OCI-LY7 (cell line): ENCODE results near the gene RAPGEF5. TPM values are rescaled to one million over a fixed set of nuclear protein-coding genes. Genes with fewer than 3 reads are reported as not detected.

Experiments used
- BruUV-seq: library from RNA; stranded (reverse); fragments of 400-500 nt; replicated peaks from 2 replicates; lab custom pipeline; 2021; lab: Mats Ljungman, UMichigan
- CTCF ChIA-PET: fragments of 300-600 bp; sonication (Branson Sonifier 250); formaldehyde crosslinking; loops from one replicate; lab custom pipeline; 2022; ENCODE audit warnings: antibody characterized with exemption; ENCODE audit not compliant: unreplicated experiment; lab: Charles Lee
- POLR2A ChIA-PET: fragments of 300-600 bp; sonication (Branson Sonifier 250); formaldehyde crosslinking; loops from one replicate; lab custom pipeline; 2022; ENCODE audit warnings: antibody characterized with exemption; lab: Charles Lee
- DNase-seq: peaks from one replicate; pipeline ENCODE4 v3.0.0-alpha.2; 2015; ENCODE audit warnings: low spot score
- H2AFZ ChIP-seq: fragments of 200-600 bp; sonication (generic), shearing (Covaris generic); 2 replicates; pipeline ENCODE4 v1.6.1; 2014; ENCODE audit warnings: mild to moderate bottlenecking, antibody characterized with exemption, low read length, moderate library complexity
- H3K27ac ChIP-seq: fragments of 200-600 bp; sonication (generic); 2 replicates; pipeline ENCODE4 v1.5.1; 2014; ENCODE audit warnings: mixed run types, low read depth, mild to moderate bottlenecking, moderate library complexity, low read length, inconsistent platforms; ENCODE audit not compliant: poor library complexity, severe bottlenecking
- H3K36me3 ChIP-seq: fragments of 200-600 bp; sonication (generic); 2 replicates; pipeline ENCODE4 v1.6.1; 2014; ENCODE audit warnings: mild to moderate bottlenecking, antibody characterized with exemption, low read length, moderate library complexity, mixed read lengths; ENCODE audit not compliant: insufficient read depth
- H3K4me1 ChIP-seq: fragments of 200-600 bp; sonication (generic); 2 replicates; pipeline ENCODE4 v1.5.1; 2014; ENCODE audit warnings: mild to moderate bottlenecking, low read length; ENCODE audit not compliant: insufficient read depth, poor library complexity, severe bottlenecking
- H3K4me2 ChIP-seq: fragments of 200-600 bp; sonication (generic); 2 replicates; pipeline ENCODE4 v1.6.1; 2014; ENCODE audit warnings: mild to moderate bottlenecking, low read length
- H3K4me3 ChIP-seq: fragments of 200-600 bp; sonication (generic); 2 replicates; pipeline ENCODE4 v1.5.1; 2014; ENCODE audit warnings: mild to moderate bottlenecking, low read depth, low read length; ENCODE audit not compliant: poor library complexity, severe bottlenecking
- H3K79me2 ChIP-seq: fragments of 200-600 bp; sonication (generic); 2 replicates; pipeline ENCODE4 v1.6.1; 2016; ENCODE audit warnings: low read depth, mild to moderate bottlenecking, low read length, moderate library complexity, mixed read lengths; ENCODE audit not compliant: insufficient read depth
- H3K9me2 ChIP-seq: fragments of 200-600 bp; sonication (generic); 2 replicates; pipeline ENCODE4 v1.6.1; 2016; ENCODE audit warnings: mild to moderate bottlenecking, low read length, mixed read lengths; ENCODE audit not compliant: insufficient read depth
- H3K9me3 ChIP-seq: fragments of 200-600 bp; sonication (generic); 2 replicates; pipeline ENCODE4 v1.6.1; 2014; ENCODE audit warnings: mild to moderate bottlenecking, mixed run types, low read length, mixed read lengths
- H4K20me1 ChIP-seq: fragments of 200-600 bp; sonication (generic); 2 replicates; pipeline ENCODE4 v1.6.1; 2014; ENCODE audit warnings: mild to moderate bottlenecking, antibody characterized with exemption, low read length, moderate library complexity, mixed read lengths; ENCODE audit not compliant: insufficient read depth
- EZH2phosphoT487 ChIP-seq: fragments of 200-600 bp; sonication (generic); IDR thresholded peaks from 2 replicates; pipeline ENCODE4 v1.6.1; 2018; ENCODE audit warnings: low read depth, borderline replicate concordance, mild to moderate bottlenecking, mixed run types, antibody characterized with exemption, low read length, moderate library complexity, mixed read lengths
- intact Hi-C: fragments of 100-400 bp; cut with micrococcal nuclease; formaldehyde crosslinking; loops from one replicate; pipeline ENCODE4 v1.10.0; 2022; ENCODE audit not compliant: unreplicated experiment
- total RNA-seq, 2 experiments: library from RNA; depleted of rRNA in 1 of 2; stranded (reverse); fragments of >200 nt in 1 of 2; shearing (Covaris generic) in 1 of 2; gene quantifications; 2 replicates each; pipeline ENCODE4 v1.2.3, GENCODE V29; 2014 to 2022
- TF ChIP-seq, protein P1 (sequence below): fragments of 200-600 bp; sonication (generic); conservative IDR thresholded peaks from 2 replicates; pipeline ENCODE4 v1.5.1; 2014; ENCODE audit warnings: mild to moderate bottlenecking, antibody characterized with exemption, low read length, moderate library complexity, mixed read lengths

Gene RAPGEF5
- total RNA-seq, 2 experiments from 2014 or later: 114 to 115 TPM

DNA sequence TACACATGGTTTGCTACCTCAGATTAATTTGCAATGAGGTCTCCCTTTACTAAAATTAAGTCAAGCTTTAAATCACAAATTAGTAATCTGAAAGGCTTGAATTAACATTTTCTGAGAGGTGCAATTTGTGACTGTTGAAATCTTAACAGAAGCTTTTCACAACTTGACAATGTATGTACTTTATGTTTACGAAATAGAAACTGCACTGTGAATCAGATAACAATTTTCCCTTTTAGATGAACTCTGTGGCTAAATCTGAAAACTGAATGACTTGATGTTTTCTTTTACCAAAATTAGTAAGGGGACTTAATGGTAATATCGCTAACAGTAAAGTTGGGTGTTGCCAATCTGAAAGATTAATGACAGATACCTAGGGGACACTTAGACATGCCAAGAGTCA lies 197.6 kb downstream of the RAPGEF5 start:
- POLR2A ChIA-PET: interaction anchor here (0.6 to 1.5 kb wide), 4 partner anchors 16 to 293 kb away, joined by 3 to 4 read pairs (median 4); no protein-coding TSS in a partner anchor

DNA sequence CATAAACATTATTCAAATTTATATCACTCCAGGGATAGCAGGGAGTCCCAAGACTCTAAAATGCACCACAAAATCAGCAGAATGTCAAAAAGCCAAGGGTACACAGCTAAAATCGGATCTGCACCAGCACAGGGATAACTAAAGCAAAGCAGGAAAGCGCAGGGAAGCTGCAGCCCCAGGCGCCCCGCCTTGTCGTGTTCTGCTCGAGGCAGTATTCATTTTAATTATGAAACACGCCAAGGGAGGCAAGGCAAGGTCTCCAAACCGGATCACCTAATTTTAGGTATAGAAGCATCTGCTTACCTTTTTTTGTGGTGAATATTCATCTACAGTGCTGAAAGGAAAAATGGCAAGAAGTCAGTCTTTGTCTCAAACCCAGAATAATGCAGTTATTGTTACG lies 199.4 kb downstream of the RAPGEF5 start:
- Histone ChIP-seq H3K9me3 (no peaks in the 10 kb centered on the region), H3K9me2 (no peaks in the 10 kb centered on the region), H3K36me3 (peaks cover 95% of the 10 kb centered on the region), H3K4me3 (no peak overlapping the region), H4K20me1 (no peaks in the 10 kb centered on the region), H3K4me2 (no peak overlapping the region), H3K4me1 (no peaks in the 10 kb centered on the region), H3K27ac (no peak overlapping the region), H2AFZ (no peak overlapping the region), H3K79me2 (no peaks in the 10 kb centered on the region)
- ChIA-PET POLR2A (interaction anchor here (0.7 kb wide), 1 partner anchor 12 kb away, joined by 6 read pairs; no protein-coding TSS in a partner anchor), CTCF (no interaction called here)
- intact Hi-C loops: no loop called here
- DNase-seq: no peak
- TF ChIP-seq, protein P1, sequence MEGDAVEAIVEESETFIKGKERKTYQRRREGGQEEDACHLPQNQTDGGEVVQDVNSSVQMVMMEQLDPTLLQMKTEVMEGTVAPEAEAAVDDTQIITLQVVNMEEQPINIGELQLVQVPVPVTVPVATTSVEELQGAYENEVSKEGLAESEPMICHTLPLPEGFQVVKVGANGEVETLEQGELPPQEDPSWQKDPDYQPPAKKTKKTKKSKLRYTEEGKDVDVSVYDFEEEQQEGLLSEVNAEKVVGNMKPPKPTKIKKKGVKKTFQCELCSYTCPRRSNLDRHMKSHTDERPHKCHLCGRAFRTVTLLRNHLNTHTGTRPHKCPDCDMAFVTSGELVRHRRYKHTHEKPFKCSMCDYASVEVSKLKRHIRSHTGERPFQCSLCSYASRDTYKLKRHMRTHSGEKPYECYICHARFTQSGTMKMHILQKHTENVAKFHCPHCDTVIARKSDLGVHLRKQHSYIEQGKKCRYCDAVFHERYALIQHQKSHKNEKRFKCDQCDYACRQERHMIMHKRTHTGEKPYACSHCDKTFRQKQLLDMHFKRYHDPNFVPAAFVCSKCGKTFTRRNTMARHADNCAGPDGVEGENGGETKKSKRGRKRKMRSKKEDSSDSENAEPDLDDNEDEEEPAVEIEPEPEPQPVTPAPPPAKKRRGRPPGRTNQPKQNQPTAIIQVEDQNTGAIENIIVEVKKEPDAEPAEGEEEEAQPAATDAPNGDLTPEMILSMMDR: no peak
- TF ChIP-seq EZH2phosphoT487: no peak
- BruUV-seq: no TSS peak

More for the DNA sequence above, 197.6 kb downstream of the RAPGEF5 start:
- intact Hi-C loops: no loop called here
- no TSS peak for BruUV-seq
- Histone ChIP-seq H3K36me3 (peaks cover 93% of the 10 kb centered on the region), H3K79me2 (no peaks in the 10 kb centered on the region), H3K4me2 (no peak overlapping the region), H3K27ac (no peak overlapping the region), H3K4me3 (no peak overlapping the region), H3K4me1 (no peaks in the 10 kb centered on the region), H2AFZ (no peak overlapping the region), H3K9me2 (no peaks in the 10 kb centered on the region), H4K20me1 (no peaks in the 10 kb centered on the region), H3K9me3 (no peaks in the 10 kb centered on the region)
- TF ChIP-seq, protein P1: no peak
- no peak for TF ChIP-seq EZH2phosphoT487
- CTCF ChIA-PET: interaction anchor here (0.6 kb wide), 1 partner anchor 198 kb away, joined by 5 read pairs; no protein-coding TSS in a partner anchor
- DNase-seq: no peak

DNA sequence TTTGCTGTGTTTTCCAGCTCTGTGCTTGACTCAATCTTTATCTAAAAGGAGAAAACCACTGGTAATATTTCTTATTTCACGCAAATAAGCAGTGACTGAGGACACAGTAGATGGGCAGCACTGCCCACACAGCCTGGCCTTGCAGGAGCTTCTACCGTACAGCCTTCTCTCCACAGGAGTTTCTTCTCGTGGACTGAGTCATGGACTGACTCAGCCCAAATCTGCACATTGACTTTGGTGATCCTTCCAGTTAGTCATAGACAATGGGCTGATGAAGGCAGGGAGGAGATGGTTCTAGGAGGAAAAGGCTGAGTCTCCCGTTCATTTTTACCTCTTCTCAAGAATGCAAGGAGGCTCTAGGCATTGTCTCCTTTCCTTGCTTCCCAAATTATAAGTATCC lies 200.7 kb downstream of the RAPGEF5 start:
- no peak overlapping the region for H3K4me2 ChIP-seq
- no peak for TF ChIP-seq EZH2phosphoT487
- TF ChIP-seq, protein P1: no peak

More for the DNA sequence above, 200.7 kb downstream of the RAPGEF5 start:
- BruUV-seq: no TSS peak
- no peak for DNase-seq
- Histone ChIP-seq H3K36me3 (peaks cover 93% of the 10 kb centered on the region), H3K9me2 (no peaks in the 10 kb centered on the region), H2AFZ (no peak overlapping the region), H4K20me1 (no peaks in the 10 kb centered on the region), H3K9me3 (no peaks in the 10 kb centered on the region), H3K27ac (no peak overlapping the region), H3K4me1 (no peaks in the 10 kb centered on the region), H3K79me2 (no peaks in the 10 kb centered on the region), H3K4me3 (no peak overlapping the region)
- ChIA-PET POLR2A (interaction anchor here (1.1 to 1.6 kb wide), 2 partner anchors 16 to 50 kb away, joined by 4 to 5 read pairs; no protein-coding TSS in a partner anchor), CTCF (no interaction called here)
- intact Hi-C loops: no loop called here
